Measurements from ENCODE around the gene TBX6.

TBX6 gene

DNA sequence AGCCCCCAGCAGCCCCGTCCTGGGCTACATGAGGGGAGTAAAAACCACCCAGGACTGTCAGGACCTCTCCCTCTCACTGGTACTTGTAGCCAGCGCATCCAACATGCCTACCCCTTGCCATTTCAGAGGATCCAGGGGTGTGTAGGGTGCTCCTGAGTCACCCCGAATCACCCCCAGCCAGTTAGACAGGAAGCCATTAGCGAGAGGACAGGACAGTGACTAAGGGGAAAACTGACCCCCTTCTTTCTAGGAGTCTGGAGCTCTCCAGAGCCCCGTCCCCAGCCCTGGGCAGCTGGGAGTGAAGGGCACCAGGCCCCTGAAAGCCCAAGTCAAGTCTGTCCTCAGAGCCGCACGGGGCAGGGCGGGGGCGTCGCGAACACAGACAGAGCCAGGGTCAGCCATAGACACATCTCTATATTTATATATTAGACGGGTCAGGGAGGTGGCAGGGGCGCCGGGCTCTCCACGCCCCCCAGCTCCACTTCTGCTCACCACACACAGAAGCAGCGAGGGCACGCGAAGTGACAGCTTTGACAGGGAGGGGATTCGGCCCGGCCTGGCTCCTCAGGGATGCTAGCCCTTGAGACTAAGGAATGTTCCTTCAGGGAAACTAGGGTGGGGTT, 22.1 kb upstream of the TBX6 start:
- no peak for DNase-seq

DNA sequence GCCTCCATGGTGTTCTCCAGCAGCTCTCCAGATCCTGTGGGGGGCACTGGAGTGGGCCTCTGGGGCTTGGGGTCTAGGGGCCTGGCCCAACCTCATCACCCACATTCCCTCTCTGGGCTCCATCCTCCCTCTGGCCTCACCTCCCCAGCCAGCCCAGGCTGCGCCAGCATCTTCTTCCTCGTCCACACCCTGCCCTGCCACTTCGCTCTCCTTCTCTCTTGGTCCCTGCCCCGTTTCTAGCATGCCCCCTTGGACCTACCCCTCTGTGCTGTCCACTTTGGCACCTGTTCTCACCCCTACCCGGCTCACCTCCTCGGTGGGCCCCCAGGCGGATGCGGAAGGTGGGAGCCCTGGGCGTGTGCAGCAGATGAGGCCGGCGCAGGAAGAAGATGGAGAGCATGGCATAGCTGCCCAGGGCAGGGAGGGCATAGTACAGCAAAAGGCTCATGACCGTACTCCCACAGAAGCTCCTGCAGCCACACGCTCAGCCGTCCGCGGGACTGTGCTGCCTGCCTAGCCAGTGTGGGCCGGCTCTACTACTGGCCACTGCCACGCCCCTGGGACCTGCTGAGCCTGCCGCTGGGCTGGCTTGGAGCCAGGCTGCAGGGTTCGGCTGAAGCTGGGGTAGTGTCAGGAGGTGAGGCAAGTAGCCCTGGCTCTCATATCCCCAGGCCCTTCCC, 21.4 kb upstream of the TBX6 start, which contains the start of gene GDPD3:
TSS of gene GDPD3 (minus strand) at position 507 of the 680 bp plus-strand sequence. CDS start at position 448, 59 bp downstream.
- no peak for DNase-seq

DNA sequence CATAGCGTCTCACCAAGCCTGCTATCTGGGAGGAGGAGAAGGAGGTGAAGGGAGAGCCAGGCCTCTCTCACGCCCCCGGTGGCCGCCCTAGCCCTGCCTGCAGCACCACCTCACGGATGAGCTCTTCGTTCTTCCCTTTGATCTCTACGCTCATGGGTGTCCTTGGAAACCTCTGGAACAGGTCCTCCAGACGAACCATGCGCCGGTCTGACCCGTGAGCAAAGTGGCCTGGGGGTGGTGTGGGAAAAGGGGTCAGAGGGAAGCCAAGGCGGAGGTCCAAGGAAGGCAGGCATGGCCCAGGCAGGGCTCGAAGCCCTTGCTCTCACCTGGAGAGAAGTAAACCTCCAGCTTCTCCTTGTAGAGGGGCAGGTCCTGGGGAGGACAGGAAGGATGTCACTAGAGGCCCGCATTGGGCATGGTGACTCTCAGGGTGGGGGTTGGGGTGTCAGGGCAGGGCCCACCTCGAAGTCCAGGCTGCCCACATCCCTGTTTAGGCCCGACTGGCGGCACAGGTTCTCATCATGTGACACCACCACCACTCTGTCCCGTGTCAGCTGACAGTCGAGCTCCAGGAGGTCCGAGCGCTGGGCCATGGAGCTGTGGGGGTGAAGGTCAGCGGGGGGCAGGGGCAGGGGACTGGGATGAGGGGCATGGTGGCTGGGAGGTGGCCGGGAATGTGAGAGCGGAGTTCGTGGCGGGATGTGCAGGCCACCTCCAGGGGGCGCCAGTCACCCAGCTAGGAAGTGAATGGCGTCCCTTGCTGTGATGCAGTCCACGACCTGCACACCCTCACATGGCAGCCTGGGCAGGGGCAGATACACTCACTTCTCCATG, 20.7 kb upstream of the TBX6 start:
- peak; percentile 55 for DNase-seq

DNA sequence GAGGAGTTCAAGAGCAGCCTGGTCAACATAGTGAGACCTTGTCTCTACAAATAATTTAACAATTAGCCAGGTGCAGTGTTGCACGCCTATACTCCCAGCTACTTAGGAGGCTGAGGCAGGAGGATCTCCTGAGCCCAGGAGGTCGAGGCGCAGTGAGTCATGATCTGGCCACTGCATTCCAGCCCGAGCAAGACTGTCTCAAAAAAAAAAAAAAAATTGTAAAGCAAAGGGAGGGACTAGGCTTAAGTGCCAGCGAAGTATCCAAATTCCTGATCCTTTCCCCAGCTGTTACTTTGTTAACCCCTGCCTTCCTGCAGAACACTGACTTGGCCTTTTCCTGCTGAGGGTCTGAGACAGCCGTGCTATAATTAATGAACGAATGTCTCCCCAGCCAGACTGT, 18.9 kb upstream of the TBX6 start:
- no peak for DNase-seq

DNA sequence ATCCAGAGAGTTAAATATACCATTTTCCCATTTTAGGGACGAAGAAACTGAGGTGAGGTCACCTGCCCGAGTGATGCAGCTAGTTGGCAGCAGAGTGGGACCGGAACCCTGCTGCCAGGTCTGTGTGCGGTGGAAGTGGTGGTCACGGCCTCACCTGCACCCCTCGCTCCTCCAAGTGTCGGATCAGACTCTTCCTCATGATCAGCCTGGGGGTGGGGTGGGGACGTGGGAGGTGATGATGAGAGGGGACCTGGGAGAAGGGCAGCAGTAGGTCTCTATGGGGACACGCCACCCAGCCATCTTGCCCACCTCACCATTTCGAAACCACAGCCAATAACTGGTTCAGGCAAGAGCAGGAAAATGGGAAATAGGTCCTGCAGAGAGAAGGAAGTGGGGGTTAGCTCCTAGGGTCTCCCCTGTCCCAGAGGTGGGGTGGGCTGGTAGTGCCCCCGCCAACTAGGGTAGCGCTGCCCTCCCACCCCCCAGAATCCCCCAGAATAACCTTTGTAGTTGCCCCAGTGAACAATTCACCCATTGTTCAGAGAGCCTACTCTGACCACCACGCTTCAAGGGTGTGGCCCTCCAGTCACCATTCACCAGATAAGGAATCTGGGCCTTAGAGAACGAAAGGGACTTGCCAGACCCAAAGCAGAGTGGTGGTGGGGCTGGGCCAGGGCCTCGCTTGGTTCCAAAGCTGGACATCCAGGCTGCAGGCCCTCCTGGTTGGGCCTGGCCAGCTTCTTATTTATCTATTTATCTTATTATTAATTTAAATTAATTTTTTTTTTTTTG, 16.5 kb upstream of the TBX6 start:
- DNase-seq: no peak

DNA sequence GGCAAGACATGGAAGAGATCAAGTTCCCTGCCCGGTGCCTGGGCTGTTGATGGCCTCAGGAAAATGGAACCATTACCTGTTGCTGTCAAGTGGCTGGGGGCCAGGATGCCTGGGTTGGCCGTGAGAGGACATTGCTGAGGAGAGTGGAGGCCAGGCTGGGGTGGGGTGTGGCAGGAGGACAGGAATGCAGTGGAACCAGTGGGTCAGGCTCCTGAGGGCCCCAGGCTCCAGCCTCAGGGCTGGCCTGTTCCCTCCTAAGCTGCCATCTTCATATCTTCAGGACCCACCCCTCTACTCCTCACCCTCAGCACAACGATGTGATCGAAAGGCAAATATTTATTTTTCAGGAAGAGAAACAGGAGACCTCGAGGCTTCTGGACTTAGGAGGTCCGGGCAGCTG, 12.8 kb upstream of the TBX6 start:
- no peak for DNase-seq

DNA sequence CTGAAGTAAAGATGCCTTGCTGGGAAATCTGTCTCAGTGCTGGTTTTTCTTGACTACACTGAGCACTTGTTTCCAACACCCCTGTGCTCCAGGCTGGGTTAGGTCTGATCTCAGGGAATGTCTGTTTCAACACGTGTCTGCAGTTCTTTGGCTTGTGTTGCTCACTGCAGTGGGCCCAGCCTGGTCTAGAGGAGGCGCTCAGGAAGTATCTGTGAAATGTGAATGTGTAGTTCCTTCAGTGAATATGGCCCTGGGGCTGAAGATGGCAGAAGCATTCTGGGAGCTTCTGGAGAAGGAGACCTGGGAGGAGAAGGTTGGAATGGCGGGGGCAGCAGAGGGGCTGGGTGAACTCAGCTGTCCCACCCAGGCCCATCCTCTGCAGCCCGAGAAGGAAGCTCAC, 12.4 kb upstream of the TBX6 start:
- no peak for DNase-seq

DNA sequence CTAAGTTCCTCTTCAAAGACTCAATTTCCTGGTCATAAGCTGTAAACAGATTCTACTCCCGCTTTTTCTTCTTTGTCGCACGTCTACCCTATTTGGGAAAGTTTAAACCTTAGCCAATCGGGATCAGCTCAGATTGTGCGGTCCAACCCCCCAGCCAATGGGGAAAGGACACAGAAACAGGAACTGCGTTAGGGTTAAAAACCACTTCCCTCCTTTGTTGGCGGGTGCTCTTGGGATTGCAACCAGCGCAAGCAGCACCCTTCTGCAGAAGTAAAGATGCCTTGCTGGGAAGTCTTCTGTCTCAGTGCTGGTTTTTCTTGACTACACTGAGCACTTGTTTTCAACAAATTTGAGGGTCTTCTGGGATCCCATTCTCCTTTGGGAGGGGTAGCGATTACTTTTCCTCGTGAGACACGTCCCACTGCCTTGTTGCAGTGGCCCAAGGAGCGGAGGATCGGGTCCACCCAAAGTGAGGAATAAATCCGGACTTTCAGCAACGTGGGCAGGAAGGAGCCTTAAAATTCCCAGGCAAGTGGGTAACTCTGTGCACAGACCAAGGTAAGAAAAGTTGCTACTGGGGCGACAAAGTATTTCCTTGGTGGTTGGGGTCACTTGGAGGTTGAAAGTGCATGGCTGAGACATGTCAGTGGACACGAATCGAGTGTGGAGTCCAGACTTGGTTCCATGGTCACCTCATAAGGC, 5.3 kb upstream of the TBX6 start:
- DNase-seq: no peak

DNA sequence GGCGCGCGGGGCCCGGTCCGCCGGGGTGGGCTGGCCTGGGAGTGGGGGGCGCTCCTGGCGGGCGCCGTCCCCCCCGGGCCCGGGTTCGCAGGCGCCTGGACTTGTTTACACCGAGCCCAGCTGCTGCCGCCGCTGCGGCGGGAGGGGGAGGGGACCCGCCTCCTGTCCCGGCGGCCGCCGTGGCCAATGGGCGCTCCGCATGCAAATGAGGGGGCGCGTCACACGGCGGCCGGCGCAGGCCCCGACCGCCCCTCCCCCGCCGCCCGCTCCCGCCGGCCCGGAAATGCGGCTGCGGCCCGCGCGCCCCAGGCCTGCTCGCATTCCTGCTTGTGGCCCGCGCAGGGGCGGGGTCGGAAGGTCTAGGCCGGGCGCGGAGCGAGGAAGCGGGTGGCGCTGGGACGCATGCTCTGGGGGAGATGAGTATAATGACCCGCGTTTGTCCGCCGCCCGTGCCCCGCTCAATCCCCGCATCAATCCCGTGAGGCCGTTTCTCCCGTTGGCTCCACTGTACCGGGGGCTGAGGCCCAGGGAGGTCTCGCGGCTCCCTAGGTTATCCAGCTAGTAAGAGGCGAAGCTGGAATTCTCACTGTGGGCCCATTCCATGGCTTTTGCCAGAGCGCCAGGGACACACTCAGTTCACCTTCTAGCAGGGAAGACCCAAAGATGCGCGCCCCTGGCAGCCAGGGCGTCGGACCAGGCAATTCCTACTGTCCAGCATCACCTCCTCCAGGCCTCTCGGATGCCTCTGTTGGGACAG, 4.6 kb upstream of the TBX6 start, which contains the start of gene YPEL3:
TSS of gene YPEL3 (minus strand) at position 109 of the 757 bp plus-strand sequence. CDS start 731 bp downstream, outside the sequence.
- DNase-seq: peak; percentile 85

DNA sequence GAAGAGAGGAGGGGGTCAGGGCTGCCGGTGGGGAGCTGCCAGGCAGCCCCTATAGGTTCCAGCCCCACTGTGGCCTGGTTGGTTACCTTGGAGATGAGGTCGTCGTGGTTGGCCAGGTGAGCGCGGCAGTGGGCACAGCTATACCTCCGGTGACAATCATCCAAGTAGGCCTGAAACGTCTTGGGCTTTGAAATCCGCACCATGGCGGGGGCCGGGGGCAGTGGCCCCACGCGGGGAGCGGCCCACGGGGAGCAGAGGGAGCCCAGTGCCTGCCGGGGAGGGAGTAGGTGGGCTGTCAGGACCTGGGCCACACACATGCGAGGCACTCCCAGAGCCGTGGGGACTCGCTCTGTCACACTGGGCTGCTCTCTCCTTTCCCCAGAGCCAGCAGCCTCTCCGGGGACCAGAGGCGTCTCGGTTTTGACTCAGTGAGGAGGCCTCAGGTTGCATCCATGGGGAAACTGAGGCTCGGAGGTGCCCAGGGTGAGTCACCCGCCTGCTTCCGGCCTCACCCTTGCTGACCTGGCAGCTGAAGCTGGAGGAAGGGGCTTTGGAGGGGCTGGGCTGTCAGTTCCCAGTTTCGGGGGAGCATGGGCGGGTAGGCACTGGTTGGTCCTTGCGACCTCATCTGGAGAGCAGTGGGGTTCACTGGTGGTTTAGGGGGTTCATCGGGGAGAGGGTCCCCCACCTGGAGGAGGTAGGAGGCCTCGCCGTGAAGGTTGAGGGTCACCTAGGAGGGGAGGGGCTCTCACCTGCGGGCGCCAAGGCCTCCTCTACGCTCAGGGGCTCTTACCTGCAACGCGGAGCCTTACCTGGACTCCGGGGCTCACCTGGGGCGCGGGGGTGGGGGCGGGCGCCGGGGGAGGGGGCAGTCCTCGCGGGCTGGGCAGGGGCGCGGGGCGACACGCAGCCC, 3.7 kb upstream of the TBX6 start:
- no peak for DNase-seq

DNA sequence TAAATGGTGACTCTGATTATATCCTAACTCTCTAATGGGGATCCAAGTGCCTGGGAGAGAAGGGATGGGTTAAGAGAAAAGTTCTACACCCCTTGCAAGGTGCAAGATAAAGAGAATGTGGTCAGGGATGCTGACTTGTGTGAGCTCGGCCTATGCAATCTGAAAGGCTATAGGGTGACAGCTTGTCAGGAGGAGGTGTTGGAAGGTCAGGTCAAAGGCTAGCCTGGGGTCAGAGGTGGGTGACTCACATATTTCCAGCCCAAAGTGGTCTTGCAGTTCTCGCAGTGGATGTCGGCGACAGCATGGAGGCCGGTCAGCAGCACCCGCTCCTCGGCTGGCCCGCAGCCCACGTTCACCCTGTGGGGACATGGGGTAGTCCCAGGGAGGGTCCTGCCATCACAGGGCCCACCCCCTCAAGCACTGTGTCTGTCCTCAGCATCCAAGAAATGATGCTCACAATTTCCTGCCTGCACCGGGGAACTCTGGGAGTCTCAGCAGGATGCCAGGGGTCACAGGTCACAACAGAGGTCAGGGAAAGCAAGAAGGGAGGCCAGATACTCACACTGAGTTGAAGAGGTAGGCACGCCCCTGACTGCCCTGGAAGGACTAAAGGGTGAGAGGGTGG, 2.9 kb upstream of the TBX6 start:
- no peak for DNase-seq

DNA sequence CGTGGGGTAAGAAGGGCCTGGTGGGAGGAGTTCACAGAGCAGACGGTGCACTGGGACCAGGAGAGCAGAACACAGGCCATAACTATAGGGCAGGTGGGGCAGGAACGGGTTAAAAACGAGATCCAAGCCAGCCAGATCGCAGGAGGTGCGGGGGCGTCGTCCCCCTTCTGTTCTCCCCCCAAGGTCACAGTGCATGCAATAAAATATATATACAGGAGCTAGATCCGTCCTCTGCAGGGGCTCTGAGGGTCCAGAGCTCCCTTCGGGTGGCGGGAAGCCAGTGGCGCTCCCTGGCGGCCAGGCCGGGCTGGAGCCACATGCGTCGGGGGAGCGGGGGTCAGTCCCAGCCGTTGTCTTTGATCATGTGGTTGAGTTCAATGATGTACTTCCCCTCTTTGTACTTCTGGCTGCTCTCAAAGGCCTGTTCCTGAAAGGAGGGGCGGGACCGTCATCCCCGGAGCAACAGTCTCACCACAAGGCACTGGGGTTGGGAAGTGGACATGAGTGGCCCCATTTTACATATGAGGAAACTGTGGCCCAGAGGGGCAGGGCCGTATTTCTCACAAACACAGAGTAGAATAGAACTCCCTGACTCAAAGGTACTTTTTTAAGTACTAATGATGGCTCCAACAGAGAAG, 768 bp upstream of the TBX6 start:
- peak; percentile 52 for DNase-seq

DNA sequence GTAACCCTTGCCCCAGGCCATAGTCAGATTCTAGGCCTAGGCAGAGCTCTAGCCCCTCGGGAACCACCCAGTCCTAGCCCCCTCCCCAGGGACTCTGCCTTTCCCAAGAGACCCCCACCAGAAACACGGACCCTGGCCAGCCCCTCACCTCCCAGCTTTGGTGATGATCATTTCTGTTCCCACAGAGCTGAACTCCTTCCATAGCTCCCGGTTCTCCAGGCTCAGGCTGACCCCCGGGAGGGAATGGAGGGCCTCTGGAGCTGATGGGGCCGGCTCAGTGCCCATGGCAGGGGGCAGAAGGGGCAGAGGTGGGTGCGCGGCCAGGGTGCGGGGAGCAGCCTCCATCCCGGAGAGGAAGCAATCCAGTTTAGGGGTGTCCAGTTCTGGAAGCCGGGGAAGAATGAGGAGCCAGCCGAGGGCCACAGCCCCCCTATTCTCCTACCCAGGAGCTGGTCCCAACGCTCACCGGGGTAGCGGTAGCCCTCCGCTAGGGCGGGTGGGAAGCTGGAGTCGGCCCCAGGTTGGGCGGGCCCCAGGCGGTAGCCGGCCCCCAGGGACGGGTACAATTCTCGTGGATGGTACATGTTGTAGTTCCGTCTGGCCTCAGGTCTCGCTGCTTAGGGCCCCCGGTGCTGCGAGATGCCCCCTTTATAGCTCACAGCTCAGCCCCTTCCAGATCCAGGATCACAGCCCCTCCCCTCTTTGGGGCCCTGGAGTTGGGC, 953 bp downstream of the TBX6 start:
- no peak for DNase-seq

DNA sequence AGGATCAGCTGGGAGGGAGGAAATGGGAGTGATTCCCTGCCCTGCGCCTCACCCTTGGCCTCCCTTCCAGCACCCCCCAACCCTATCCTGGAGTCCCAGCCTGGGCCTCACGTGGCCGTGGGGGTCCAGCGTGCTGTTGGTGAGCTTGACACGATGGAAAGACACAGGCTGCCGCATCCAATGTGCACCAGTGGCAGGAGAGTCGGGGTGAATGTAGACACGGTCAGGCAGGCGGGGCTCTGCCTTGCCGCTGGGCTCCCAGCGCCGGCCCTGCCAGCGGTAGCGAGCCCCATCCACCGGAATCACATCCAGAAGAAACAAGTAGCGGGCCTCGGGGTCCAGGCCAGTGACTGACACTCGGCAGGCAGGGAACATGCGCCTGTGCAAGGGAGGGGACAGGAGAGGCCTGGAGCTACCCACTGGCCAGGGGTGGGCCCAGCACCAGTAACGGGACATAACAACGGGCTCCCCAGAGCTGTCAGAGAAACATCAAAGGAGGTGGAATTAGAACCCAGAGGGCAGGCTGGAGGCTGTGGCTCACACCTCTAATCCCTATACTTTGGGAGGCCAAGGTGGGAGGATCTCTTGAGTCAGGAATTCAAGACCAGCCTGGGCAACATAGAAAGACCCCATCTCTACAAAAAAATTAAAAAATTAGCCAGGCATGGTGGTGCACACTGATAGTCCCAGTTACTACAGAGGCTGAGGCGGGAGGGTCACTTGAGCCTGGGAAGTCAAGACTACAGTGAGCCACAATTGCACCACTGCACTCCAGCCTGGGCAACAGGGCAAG, 2.7 kb downstream of the TBX6 start:
- DNase-seq: no peak

DNA sequence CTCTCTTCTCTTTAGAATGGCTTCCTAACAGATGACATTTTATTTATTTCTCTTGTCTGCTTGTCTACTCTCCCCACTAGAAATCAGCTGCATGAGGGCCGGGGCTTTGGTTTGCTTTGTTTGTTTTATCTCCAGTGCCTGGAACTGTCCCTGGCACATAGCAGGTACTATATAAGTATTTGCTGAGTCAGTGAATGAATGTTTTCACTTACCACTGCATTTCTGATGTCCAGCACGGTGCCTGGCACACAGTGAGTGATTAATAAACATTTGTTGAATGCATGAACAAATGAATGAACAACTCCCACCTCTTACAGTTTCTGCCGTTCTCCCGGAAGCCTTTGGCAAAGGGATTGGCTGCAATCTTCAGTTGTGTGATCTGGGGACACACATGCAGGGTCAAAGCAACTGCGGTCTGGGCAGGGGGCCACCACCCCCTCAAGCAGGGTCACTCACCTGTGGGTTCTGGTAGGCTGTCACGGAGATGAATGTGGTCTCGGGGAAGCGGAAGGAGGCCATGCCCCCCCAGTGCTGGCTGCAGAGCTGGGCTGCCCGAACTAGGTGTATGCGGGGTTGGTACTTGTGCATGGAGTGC, 3.4 kb downstream of the TBX6 start:
- DNase-seq: no peak

DNA sequence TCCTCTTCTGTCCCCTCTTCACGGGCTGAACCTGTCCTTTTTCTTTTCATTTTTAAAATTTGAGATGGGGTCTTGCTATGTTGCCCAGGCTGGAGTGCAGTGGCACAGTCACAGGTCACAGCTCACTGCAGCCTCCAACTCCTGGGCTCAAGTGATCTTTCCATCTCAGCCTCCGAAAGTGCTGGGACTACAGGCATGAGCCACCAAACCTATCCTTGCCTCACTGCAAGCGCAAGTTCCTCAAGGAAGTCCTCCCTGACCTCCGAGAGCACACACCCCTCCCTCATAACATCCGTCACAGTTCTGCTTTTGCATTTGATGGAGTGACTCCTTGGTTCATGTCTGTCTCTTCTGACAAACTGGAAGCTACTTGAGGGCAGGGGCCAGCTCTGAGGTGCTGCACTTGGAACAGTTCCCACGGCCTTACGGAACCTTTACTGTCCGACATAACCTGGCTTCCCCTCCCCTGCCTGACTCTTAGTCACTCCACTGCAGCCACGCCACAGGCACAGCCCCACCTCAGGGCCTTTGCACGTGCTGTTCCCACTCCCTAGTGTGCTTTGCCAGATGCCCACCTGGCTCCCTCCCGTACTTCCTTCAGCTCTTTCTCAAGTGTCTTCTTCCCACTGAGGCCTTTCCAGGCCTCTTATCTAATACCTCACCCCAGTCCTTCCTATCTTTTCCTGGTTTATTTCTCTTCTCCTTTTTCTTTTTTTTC, 4.4 kb downstream of the TBX6 start:
- no peak for DNase-seq

All from activated CD8-positive, alpha-beta memory T cell treated with anti-CD3 and anti-CD28 coated beads, Interleukin-2, amount 50 U/mL, for 4 hours (primary cell).